ENCODE data around the gene AKR1D1. TPM values are rescaled to one million over a fixed set of nuclear protein-coding genes. Genes with fewer than 3 reads are reported as not detected.
"Not testable (repeated sequence)": the region's sequence is repeated elsewhere in the genome, so short reads cannot be mapped to it uniquely, and the experiment has no call there.

AKR1D1 gene
- total and polyA plus RNA-seq, 3 donors from 2014 or later = 0.87 to 6.9 (median 1.3) TPM

- no peaks in the 10 kb centered on the region for H3K27me3 ChIP-seq
- no peak for DNase-seq
- intact Hi-C loops (cut with DNase I; ENCODE audit: low total_unique reads) = no loop called here
- no peaks in the 10 kb centered on the region for H3K9me3 ChIP-seq
- H3K4me3 ChIP-seq = no peak overlapping the region
- TF ChIP-seq POLR2A (IDR thresholded peaks at IDR 0.05) = no peak
- TF ChIP-seq, protein P1, sequence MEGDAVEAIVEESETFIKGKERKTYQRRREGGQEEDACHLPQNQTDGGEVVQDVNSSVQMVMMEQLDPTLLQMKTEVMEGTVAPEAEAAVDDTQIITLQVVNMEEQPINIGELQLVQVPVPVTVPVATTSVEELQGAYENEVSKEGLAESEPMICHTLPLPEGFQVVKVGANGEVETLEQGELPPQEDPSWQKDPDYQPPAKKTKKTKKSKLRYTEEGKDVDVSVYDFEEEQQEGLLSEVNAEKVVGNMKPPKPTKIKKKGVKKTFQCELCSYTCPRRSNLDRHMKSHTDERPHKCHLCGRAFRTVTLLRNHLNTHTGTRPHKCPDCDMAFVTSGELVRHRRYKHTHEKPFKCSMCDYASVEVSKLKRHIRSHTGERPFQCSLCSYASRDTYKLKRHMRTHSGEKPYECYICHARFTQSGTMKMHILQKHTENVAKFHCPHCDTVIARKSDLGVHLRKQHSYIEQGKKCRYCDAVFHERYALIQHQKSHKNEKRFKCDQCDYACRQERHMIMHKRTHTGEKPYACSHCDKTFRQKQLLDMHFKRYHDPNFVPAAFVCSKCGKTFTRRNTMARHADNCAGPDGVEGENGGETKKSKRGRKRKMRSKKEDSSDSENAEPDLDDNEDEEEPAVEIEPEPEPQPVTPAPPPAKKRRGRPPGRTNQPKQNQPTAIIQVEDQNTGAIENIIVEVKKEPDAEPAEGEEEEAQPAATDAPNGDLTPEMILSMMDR (IDR thresholded peaks at IDR 0.05) = no peak
- H3K36me3 ChIP-seq (ENCODE audit: low read depth, missing control alignments) = no peaks in the 10 kb centered on the region
- H3K4me1 ChIP-seq = no peaks in the 10 kb centered on the region
- 91 to 95% methylated on average over 2 of the region's 2 CpGs for WGBS, 2 donors
- H3K27ac ChIP-seq = no peak overlapping the region
These were observed 3.5 kb upstream of the AKR1D1 start for GRCh38 chr7:138072726-138073125.

DNA sequence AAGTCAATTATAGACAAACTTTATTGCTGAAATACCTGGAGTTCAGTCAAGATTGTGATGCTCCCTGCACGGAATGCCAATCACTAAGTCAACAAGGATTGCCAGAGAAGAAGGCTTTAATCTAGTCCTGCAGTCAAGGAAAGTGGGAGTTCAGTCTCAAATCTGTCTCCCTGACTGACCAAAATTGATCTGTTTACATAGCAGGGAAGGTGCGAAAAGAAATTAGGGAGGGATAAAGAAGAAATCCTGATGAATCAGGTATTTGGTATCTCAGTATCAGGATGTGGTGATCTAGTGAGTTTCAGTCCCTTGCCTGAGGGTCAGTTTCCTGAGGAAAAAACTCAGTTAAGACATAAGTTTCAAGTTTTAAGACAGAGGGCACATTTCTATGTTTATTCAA is 2.1 kb upstream of the AKR1D1 start:
- no peak overlapping the region for H3K4me3 ChIP-seq
- H3K4me1 ChIP-seq = no peaks in the 10 kb centered on the region
- 70 to 75% methylated on average over 2 of the region's 2 CpGs for WGBS, 2 donors
- no peak for DNase-seq
- H3K27me3 ChIP-seq = no peaks in the 10 kb centered on the region
- H3K36me3 ChIP-seq (ENCODE audit: low read depth, missing control alignments) = no peaks in the 10 kb centered on the region
- TF ChIP-seq POLR2A (IDR thresholded peaks at IDR 0.05) = no peak
- TF ChIP-seq, protein P1 (IDR thresholded peaks at IDR 0.05) = no peak
- intact Hi-C loops (cut with DNase I; ENCODE audit: low total_unique reads) = no loop called here
- no peaks in the 10 kb centered on the region for H3K9me3 ChIP-seq
- no peak overlapping the region for H3K27ac ChIP-seq

DNA sequence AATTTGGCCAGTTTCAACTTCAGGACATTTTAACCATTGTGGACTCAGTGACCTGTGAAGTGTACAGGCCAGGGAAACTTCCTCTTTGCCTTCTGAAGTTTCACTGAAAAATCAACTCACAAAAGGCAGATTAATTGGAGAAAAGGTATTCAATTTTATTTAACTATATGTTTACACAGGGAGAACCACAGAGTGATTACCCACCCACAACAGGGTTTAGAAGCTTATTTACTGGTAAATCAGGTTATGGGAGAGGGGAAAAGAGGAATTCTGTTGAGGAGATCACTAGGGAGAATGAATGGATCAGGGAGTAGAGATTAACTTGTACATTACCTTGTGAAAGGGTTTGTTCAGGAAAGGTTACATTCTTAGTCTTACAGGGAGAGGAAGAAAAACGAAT is 1.7 kb upstream of the AKR1D1 start:
- 24 to 38% methylated on average over 1 of the region's 1 CpG for WGBS, 2 donors
- no peaks in the 10 kb centered on the region for H3K4me1 ChIP-seq
- no peak overlapping the region for H3K27ac ChIP-seq
- H3K4me3 ChIP-seq = no peak overlapping the region
- no peaks in the 10 kb centered on the region for H3K27me3 ChIP-seq
- H3K9me3 ChIP-seq = no peaks in the 10 kb centered on the region
- H3K36me3 ChIP-seq (ENCODE audit: low read depth, missing control alignments) = no peaks in the 10 kb centered on the region
- no peak for DNase-seq
- TF ChIP-seq, protein P1 (IDR thresholded peaks at IDR 0.05) = no peak
- TF ChIP-seq POLR2A (IDR thresholded peaks at IDR 0.05) = no peak
- intact Hi-C loops (cut with DNase I; ENCODE audit: low total_unique reads) = no loop called here

DNA sequence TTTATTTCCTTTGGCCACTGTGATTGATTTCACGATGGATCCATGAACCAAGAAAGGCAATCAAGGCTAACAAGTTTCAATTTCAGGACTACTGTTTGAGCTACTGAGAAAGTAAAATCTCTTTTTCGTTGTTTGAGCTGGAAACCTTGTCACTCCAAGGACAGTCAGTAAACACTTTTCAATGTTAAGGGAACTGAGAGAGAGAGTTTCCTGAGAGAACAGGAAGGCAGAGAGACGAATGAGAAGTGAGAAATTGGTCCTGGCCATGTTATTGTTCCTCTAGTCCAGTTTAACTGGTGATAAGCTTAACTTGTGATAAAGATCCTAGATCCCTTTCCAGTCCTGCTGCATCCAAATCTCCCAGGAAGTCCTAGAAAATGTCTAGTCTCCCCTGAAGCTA is 909 bp upstream of the AKR1D1 start:
- Histone ChIP-seq H3K4me1 (no peaks in the 10 kb centered on the region), H3K27ac (no peak overlapping the region), H3K36me3 (ENCODE audit: low read depth, missing control alignments) (no peaks in the 10 kb centered on the region), H3K4me3 (no peak overlapping the region), H3K27me3 (no peaks in the 10 kb centered on the region), H3K9me3 (no peaks in the 10 kb centered on the region)
- TF ChIP-seq POLR2A (IDR thresholded peaks at IDR 0.05) = no peak
- TF ChIP-seq, protein P1 (IDR thresholded peaks at IDR 0.05) = no peak
- DNase-seq = no peak
- 81% methylated on average over 3 of the region's 3 CpGs for WGBS, 2 donors
- intact Hi-C loops (cut with DNase I; ENCODE audit: low total_unique reads) = no loop called here

- H3K4me1 ChIP-seq; DNase-seq; H3K27me3 ChIP-seq; H3K9me3 ChIP-seq; H3K27ac ChIP-seq; H3K4me3 ChIP-seq; H3K36me3 ChIP-seq (ENCODE audit: low read depth, missing control alignments); intact Hi-C loops (cut with DNase I; ENCODE audit: low total_unique reads): not testable (repeated sequence)
- WGBS, 2 donors = 80 to 90% methylated on average over 1 of the region's 1 CpG
These were observed 473 bp upstream of the AKR1D1 start for GRCh38 chr7:138075786-138076185.
